OCI-LY7 (cell line): ENCODE measurements around the gene PLK5.

Experiments
- CTCF ChIP-seq: fragments of 200-600 bp; sonication (generic); conservative IDR thresholded peaks from 2 replicates; pipeline ENCODE4 v1.5.1; 2014; ENCODE audit warnings: mild to moderate bottlenecking, antibody characterized with exemption, low read length, moderate library complexity, mixed read lengths
- EZH2phosphoT487 ChIP-seq: fragments of 200-600 bp; sonication (generic); IDR thresholded peaks from 2 replicates; pipeline ENCODE4 v1.6.1; 2018; ENCODE audit warnings: low read depth, borderline replicate concordance, mild to moderate bottlenecking, mixed run types, antibody characterized with exemption, low read length, moderate library complexity, mixed read lengths

- TF ChIP-seq CTCF (no peak), EZH2phosphoT487 (no peak)
Observed at GRCh38 chr19:1570836-1571235, 47.0 kb downstream of the PLK5 start.
